ENCODE results near the gene RALGAPB. TPM values are rescaled to one million over a fixed set of nuclear protein-coding genes. Genes with fewer than 3 reads are reported as not detected.

The RALGAPB gene
- total RNA-seq, 2 experiments from 2014 or later = 19.0 to 42.9 TPM

- ChIA-PET CTCF (ENCODE audit: unreplicated experiment) (no interaction called here), POLR2A (interaction anchor here (0.7 kb wide), 1 partner anchor 49 kb away, joined by 3 read pairs; no protein-coding TSS in a partner anchor)
- Histone ChIP-seq H3K27ac (ENCODE audit: low read depth, low read length, poor library complexity, severe bottlenecking) (no peak overlapping the region), H3K36me3 (ENCODE audit: insufficient read depth, low read length) (no peaks in the 10 kb centered on the region), H2AFZ (ENCODE audit: low read length) (no peak overlapping the region), H3K9me3 (ENCODE audit: low read length) (no peaks in the 10 kb centered on the region), H3K79me2 (ENCODE audit: insufficient read depth, low read depth, low read length) (no peaks in the 10 kb centered on the region), H3K9me2 (ENCODE audit: insufficient read depth, low read length) (no peaks in the 10 kb centered on the region), H3K4me2 (ENCODE audit: low read length) (no peak overlapping the region), H3K4me3 (ENCODE audit: low read depth, low read length, poor library complexity, severe bottlenecking) (no peak overlapping the region), H4K20me1 (ENCODE audit: insufficient read depth, low read length) (no peaks in the 10 kb centered on the region), H3K4me1 (ENCODE audit: insufficient read depth, low read length, poor library complexity, severe bottlenecking) (no peaks in the 10 kb centered on the region)
- no peak for DNase-seq (ENCODE audit: low spot score)
- TF ChIP-seq CTCF (conservative IDR thresholded peaks at IDR 0.05; ENCODE audit: low read length) (no peak), EZH2phosphoT487 (IDR thresholded peaks at IDR 0.05; ENCODE audit: borderline replicate concordance, low read depth, low read length) (no peak)
- intact Hi-C loops (cut with micrococcal nuclease; ENCODE audit: unreplicated experiment) = no loop called here
- BruUV-seq (replicated peaks) = no TSS peak
These were observed 6.5 kb upstream of the RALGAPB start for GRCh38 chr20:38466171-38466570.

- no peak for DNase-seq (ENCODE audit: low spot score)
- no peak overlapping the region for H3K27ac ChIP-seq (ENCODE audit: low read depth, low read length, poor library complexity, severe bottlenecking)
- CTCF ChIA-PET (ENCODE audit: unreplicated experiment) = no interaction called here
- H3K4me3 ChIP-seq (ENCODE audit: low read depth, low read length, poor library complexity, severe bottlenecking) = no peak overlapping the region
- H4K20me1 ChIP-seq (ENCODE audit: insufficient read depth, low read length) = no peaks in the 10 kb centered on the region
- H3K9me2 ChIP-seq (ENCODE audit: insufficient read depth, low read length) = no peaks in the 10 kb centered on the region
- peaks cover 3% of the 10 kb centered on the region for H3K4me1 ChIP-seq (ENCODE audit: insufficient read depth, low read length, poor library complexity, severe bottlenecking)
- intact Hi-C loops (cut with micrococcal nuclease; ENCODE audit: unreplicated experiment) = no loop called here
- no peaks in the 10 kb centered on the region for H3K36me3 ChIP-seq (ENCODE audit: insufficient read depth, low read length)
- H3K4me2 ChIP-seq (ENCODE audit: low read length) = no peak overlapping the region
- POLR2A ChIA-PET = no interaction called here
- TF ChIP-seq CTCF (conservative IDR thresholded peaks at IDR 0.05; ENCODE audit: low read length) = no peak
- no peak for TF ChIP-seq EZH2phosphoT487 (IDR thresholded peaks at IDR 0.05; ENCODE audit: borderline replicate concordance, low read depth, low read length)
- no TSS peak for BruUV-seq (replicated peaks)
- H3K9me3 ChIP-seq (ENCODE audit: low read length) = no peaks in the 10 kb centered on the region
- no peaks in the 10 kb centered on the region for H3K79me2 ChIP-seq (ENCODE audit: insufficient read depth, low read depth, low read length)
- H2AFZ ChIP-seq (ENCODE audit: low read length) = no peak overlapping the region
These were observed 5.7 kb upstream of the RALGAPB start for GRCh38 chr20:38466983-38467382.

GRCh38 chr20:38471245-38471644 is 1.4 kb upstream of the RALGAPB start:
- no TSS peak for BruUV-seq (replicated peaks)
- Histone ChIP-seq H3K79me2 (ENCODE audit: insufficient read depth, low read depth, low read length) (peaks cover 32% of the 10 kb centered on the region), H2AFZ (ENCODE audit: low read length) (no peak overlapping the region), H4K20me1 (ENCODE audit: insufficient read depth, low read length) (peaks cover 5% of the 10 kb centered on the region; the same call in 1 of the 2 replicates), H3K9me2 (ENCODE audit: insufficient read depth, low read length) (no peaks in the 10 kb centered on the region), H3K27ac (ENCODE audit: low read depth, low read length, poor library complexity, severe bottlenecking) (no peak overlapping the region), H3K4me1 (ENCODE audit: insufficient read depth, low read length, poor library complexity, severe bottlenecking) (peaks cover 22% of the 10 kb centered on the region), H3K9me3 (ENCODE audit: low read length) (no peaks in the 10 kb centered on the region), H3K4me2 (ENCODE audit: low read length) (no peak overlapping the region), H3K4me3 (ENCODE audit: low read depth, low read length, poor library complexity, severe bottlenecking) (no peak overlapping the region), H3K36me3 (ENCODE audit: insufficient read depth, low read length) (no peaks in the 10 kb centered on the region)
- intact Hi-C loops (cut with micrococcal nuclease; ENCODE audit: unreplicated experiment) = no loop called here
- TF ChIP-seq EZH2phosphoT487 (IDR thresholded peaks at IDR 0.05; ENCODE audit: borderline replicate concordance, low read depth, low read length) (no peak), CTCF (conservative IDR thresholded peaks at IDR 0.05; ENCODE audit: low read length) (no peak)
- POLR2A ChIA-PET = interaction anchor here (1.3 to 2.9 kb wide), 2 partner anchors 23 to 36 kb away, joined by 4 to 22 read pairs; partner anchors contain the start of gene SNHG17
- DNase-seq (ENCODE audit: low spot score) = no peak
- CTCF ChIA-PET (ENCODE audit: unreplicated experiment) = no interaction called here
